AG04449 (cell line): Measurements from ENCODE around the gene GORASP1.
A peak's percentile ranks its signal among the peaks of the same experiment; 100 is the strongest.

Experiments
- CTCF ChIA-PET: fragments of 350-600 bp; formaldehyde crosslinking; extraction: SDS; loops from one replicate; lab custom pipeline; 2021; ENCODE audit warnings: antibody characterized with exemption; lab: Yijun Ruan, JAX
- POLR2A ChIA-PET: fragments of 400-600, 350-600 bp; formaldehyde crosslinking; extraction: SDS; loops from one replicate; lab custom pipeline; 2020; ENCODE audit warnings: antibody characterized with exemption, inconsistent platforms; lab: Yijun Ruan, JAX
- DNase-seq: peaks from one replicate; pipeline ENCODE4 v3.0.0-alpha.2; 2010; ENCODE audit warnings: low read depth, low spot score
- H3K4me3 ChIP-seq: 2 replicates; pipeline ENCODE4 v1.5.1; 2011; ENCODE audit warnings: low read depth, mild to moderate bottlenecking, control low read depth, low read length
- TF ChIP-seq, protein P1 (sequence below): IDR thresholded peaks from one replicate; pipeline ENCODE4 v1.5.1; 2011; ENCODE audit warnings: mild to moderate bottlenecking, moderate library complexity, low read length, control low read depth, inconsistent platforms; ENCODE audit not compliant: insufficient read depth; ENCODE audit errors: missing control alignments

The GORASP1 gene

DNA sequence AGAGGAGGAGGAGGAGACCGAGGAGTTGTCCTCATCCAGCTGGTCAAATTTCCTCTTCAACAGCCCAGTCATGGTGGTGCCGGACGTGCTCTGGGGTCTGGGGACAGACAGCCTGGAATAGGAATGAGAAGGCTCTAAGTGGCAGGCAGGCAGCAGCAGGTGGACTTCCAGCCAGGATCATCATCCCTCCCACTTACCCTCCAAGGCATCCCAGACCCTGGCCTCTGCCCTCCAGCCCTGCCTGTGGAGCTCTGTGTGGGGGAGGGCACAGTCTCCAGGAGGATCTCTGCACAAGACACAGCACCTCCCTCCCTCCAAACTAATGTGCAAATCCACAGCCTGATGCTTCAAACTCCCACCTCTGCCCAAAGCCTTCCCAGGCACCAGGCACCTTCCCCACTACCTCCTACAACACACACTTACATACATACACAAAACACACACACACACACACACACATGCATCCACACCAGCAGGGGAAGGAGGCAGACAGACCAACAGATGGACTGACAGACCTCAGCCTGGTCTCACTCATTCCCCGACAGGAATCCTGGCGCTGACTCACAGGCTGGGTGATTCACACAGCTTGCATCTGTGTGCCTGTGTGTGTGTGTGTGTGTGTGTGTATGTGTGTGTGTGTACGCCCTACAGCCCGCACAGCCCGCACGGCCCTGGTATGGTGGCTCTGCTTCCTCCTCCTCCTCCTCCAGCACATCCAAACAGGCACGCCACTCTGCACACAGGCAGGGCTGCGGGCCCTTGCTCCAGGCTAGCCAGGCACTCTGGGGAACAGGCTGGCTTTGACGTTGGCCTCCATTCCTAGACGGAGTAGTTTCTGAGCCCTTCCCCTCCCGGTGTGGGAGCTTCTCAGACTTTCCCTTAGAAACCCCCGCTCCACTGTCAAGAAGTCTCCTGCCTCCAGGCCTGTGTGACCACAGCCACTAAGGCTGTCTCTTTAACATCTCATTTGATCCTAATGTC is 39.5 kb upstream of the GORASP1 start:
- peak overlapping the region; percentile 32 for H3K4me3 ChIP-seq
- CTCF ChIA-PET = interaction anchor here (0.8 to 3.5 kb wide), 7 partner anchors 11 to 145 kb away, joined by 3 to 26 read pairs (median 6); no protein-coding TSS in a partner anchor
- TF ChIP-seq, protein P1, sequence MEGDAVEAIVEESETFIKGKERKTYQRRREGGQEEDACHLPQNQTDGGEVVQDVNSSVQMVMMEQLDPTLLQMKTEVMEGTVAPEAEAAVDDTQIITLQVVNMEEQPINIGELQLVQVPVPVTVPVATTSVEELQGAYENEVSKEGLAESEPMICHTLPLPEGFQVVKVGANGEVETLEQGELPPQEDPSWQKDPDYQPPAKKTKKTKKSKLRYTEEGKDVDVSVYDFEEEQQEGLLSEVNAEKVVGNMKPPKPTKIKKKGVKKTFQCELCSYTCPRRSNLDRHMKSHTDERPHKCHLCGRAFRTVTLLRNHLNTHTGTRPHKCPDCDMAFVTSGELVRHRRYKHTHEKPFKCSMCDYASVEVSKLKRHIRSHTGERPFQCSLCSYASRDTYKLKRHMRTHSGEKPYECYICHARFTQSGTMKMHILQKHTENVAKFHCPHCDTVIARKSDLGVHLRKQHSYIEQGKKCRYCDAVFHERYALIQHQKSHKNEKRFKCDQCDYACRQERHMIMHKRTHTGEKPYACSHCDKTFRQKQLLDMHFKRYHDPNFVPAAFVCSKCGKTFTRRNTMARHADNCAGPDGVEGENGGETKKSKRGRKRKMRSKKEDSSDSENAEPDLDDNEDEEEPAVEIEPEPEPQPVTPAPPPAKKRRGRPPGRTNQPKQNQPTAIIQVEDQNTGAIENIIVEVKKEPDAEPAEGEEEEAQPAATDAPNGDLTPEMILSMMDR = no peak
- POLR2A ChIA-PET = interaction anchor here (0.7 to 1.9 kb wide), 9 partner anchors 11 to 41 kb away, joined by 3 to 12 read pairs (median 4); partner anchors contain the start of genes GORASP1 and TTC21A
- DNase-seq = peak; percentile 98

DNA sequence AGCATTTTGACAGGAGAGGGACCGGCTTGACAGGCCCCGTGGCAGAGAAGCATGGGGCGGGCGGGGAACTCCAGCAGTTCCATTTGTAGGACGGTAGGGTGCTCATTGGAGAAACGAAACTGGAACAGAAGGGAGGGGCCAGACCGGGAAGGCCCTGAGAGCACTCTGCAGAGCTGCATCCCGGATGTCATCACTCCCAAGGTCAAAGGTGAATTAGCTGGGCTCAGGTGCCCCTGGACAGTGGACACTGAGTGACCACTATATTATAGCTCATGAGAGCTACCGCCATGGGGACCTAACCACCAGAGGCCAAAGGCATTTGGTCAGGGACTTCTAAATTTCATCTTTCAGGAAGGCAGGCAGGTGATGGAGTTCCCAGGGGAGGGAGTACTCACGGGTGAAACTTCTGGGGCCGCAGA is 38.7 kb upstream of the GORASP1 start:
- TF ChIP-seq, protein P1 = no peak
- POLR2A ChIA-PET = interaction anchor here (0.9 to 1.9 kb wide), 6 partner anchors 10 to 38 kb away, joined by 3 to 12 read pairs (median 4); partner anchors contain the start of genes GORASP1 and TTC21A
- no peak overlapping the region for H3K4me3 ChIP-seq
- CTCF ChIA-PET = interaction anchor here (0.7 to 3.5 kb wide), 8 partner anchors 10 to 146 kb away, joined by 3 to 26 read pairs (median 6); no protein-coding TSS in a partner anchor
- no peak for DNase-seq

DNA sequence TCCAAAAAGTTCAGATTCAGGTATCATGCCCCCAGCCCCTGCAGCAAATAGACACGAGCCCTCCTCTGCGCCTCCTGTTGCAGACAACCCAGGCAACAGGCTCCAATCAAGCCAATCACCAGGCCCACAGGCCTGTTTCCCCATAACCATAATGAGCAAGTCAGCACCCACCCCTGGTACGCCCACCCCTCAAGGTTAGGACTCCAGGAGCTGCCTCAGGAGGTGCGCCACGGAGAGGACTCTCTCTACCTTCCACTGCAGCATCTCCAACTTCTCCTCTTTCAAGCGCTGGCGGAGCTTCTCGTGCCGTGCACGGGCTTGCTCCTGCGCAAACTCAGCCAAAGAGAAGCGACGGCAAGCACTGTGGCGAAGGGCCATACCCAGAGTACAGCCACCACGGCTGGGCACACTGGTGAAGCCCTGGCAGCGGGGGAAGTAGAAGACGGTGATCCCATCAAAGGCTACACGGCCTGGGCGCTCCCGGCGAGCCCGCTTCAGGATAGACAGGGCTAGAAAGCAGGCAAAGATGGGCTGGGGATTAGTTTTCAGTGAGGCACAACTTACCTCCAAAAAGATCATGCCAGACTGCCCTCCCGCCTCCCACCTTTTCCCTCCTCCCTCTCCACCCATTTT is 37.4 kb upstream of the GORASP1 start:
- ChIA-PET POLR2A (no interaction called here), CTCF (interaction anchor here (1.6 to 3.5 kb wide), 5 partner anchors 9 to 143 kb away, joined by 6 to 26 read pairs (median 7); no protein-coding TSS in a partner anchor)
- TF ChIP-seq, protein P1 = no peak
- no peak for DNase-seq
- no peak overlapping the region for H3K4me3 ChIP-seq

DNA sequence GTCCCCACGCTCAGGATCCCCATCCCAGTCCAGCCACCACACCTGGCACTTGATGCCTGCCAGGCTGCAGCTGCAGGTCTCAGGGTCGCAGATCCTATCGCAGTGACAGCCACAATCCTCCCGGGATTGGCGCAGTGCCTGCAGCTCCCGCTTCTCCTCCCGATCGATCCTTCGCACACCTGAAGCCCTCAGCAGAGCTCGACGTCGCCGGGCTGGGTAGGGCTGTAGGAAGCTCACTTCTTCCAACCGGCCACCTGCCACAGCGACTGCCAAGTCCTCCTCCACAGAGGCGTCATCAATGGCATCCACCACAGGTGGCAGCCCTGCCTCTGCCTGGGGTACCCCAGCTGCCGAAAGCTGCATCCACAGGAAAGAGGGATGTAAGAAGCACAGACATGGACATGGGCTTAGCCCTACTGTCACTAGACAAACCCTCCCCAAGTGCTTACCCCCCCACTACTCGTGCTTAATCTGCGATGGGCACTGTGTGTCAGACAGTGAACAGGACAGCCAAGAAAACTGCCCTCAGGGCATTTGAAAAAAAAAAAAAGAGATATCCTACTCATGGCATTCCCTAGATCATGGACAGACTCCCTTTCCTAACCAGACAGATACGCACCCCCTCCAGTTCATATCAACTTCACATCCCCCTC is 36.8 kb upstream of the GORASP1 start:
- no peak for DNase-seq

DNA sequence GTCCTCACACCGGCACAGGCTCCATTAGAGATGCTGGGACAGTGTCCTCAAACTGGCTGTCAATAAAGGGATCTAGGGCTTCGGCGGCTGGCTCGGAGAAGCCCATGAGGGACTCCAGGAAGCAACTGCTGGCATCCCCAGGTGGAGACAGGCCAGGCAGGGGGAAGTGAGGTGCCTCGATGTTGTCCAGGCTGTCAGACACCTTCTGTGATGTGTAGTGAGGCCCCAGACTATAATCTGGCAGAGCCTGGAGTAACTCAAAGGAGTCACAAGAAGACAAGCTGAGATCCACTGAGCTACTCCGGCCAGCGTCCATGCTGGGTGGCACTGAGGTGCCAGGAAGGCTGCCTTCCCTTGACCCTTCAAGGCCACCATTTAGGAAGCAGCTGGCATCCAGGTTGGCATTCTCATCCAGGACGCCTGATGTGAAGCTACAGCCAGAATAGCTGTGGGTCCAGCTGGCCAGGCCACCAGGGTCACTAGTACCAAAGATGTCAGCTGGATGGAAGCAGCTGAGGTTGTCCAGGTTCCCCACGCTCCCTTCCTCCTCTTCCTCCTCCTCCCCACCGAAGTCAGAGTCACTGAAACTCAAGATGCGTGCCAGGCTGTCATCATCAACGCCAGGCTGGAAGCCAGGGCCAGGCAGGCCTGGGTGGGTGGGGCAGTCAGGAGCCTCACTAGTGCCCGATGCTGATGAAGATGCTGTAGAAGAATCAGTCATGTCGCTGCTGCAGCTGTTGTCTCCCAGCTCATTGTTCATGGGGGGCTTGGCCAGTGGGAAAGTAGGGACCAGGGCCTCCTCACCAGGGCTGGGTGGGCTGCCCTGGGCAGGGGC is 35.8 kb upstream of the GORASP1 start:
- ChIA-PET CTCF (interaction anchor here (1.0 to 2.1 kb wide), 2 partner anchors 17 to 145 kb away, joined by 3 to 7 read pairs; no protein-coding TSS in a partner anchor), POLR2A (no interaction called here)
- H3K4me3 ChIP-seq = no peak overlapping the region
- TF ChIP-seq, protein P1 = no peak
- DNase-seq = no peak

More for the DNA sequence above, 36.8 kb upstream of the GORASP1 start:
- ChIA-PET POLR2A (no interaction called here), CTCF (interaction anchor here (1.0 to 3.4 kb wide), 3 partner anchors 18 to 144 kb away, joined by 3 to 12 read pairs (median 7); no protein-coding TSS in a partner anchor)
- no peak overlapping the region for H3K4me3 ChIP-seq
- TF ChIP-seq, protein P1 = no peak
